Keratinocyte (primary cell): Measurements from ENCODE around the gene PAH. TPM values are rescaled to one million over a fixed set of nuclear protein-coding genes. Genes with fewer than 3 reads are reported as not detected.

Experiments
- DNase-seq: peaks from one replicate; pipeline ENCODE4 v3.0.0-alpha.2; 2011; ENCODE audit warnings: low read depth, missing footprints, low spot score
- FAIRE-seq: peaks from 2 replicates; lab custom pipeline; 2011; peaks lifted over from hg19 to GRCh38; lab: Jason Lieb, UNC
- H2AFZ ChIP-seq: 2 replicates; pipeline ENCODE4 v1.6.0; 2012; ENCODE audit warnings: low read length, control low read depth, inconsistent platforms; ENCODE audit not compliant: control insufficient read depth
- H3K27ac ChIP-seq: 2 replicates; pipeline ENCODE4 v1.5.1; 2011; ENCODE audit warnings: low read length; ENCODE audit not compliant: control insufficient read depth, insufficient read depth
- H3K27me3 ChIP-seq: 3 replicates; pipeline ENCODE4 v1.6.0; 2011; ENCODE audit warnings: low read length; ENCODE audit not compliant: control insufficient read depth, insufficient read depth; ENCODE audit errors: extremely low read depth
- H3K36me3 ChIP-seq, 2 experiments: 2 replicates in 1 of 2; 3 replicates in 1 of 2; pipeline ENCODE4 v1.5.1; 2011; ENCODE audit warnings: low read length in 2 of 2, mild to moderate bottlenecking in 1 of 2; ENCODE audit not compliant: control insufficient read depth in 2 of 2, insufficient read depth in 2 of 2; ENCODE audit errors: extremely low read depth in 1 of 2
- H3K4me1 ChIP-seq: 3 replicates; pipeline ENCODE4 v1.5.1; 2011; ENCODE audit warnings: low read length; ENCODE audit not compliant: control insufficient read depth, insufficient read depth; ENCODE audit errors: extremely low read depth
- H3K4me2 ChIP-seq: 3 replicates; pipeline ENCODE4 v1.6.0; 2011; ENCODE audit warnings: low read depth, low read length; ENCODE audit not compliant: control insufficient read depth, insufficient read depth; ENCODE audit errors: extremely low read depth
- H3K4me3 ChIP-seq, 3 experiments: fragments of 200-600 bp in 1 of 3; sonication (generic) in 1 of 3; 2 replicates in 2 of 3; 3 replicates in 1 of 3; pipeline ENCODE4 v1.5.1; 2011 to 2016; ENCODE audit warnings: low read length in 3 of 3, mild to moderate bottlenecking in 3 of 3, control low read depth in 2 of 3, inconsistent platforms in 1 of 3, low read depth in 1 of 3, mixed read lengths in 1 of 3, mixed run types in 1 of 3, moderate library complexity in 1 of 3; ENCODE audit not compliant: control insufficient read depth in 2 of 3, insufficient read depth in 2 of 3; ENCODE audit errors: extremely low read depth in 1 of 3
- H3K79me2 ChIP-seq: 2 replicates; pipeline ENCODE4 v1.6.0; 2012; ENCODE audit warnings: low read length; ENCODE audit not compliant: control insufficient read depth, insufficient read depth
- H3K9ac ChIP-seq: 3 replicates; pipeline ENCODE4 v1.6.0; 2011; ENCODE audit warnings: low read length; ENCODE audit not compliant: control insufficient read depth, insufficient read depth; ENCODE audit errors: extremely low read depth
- H3K9me1 ChIP-seq: 3 replicates; pipeline ENCODE4 v1.6.0; 2011; ENCODE audit warnings: low read length; ENCODE audit not compliant: control insufficient read depth, insufficient read depth; ENCODE audit errors: extremely low read depth
- H3K9me3 ChIP-seq: 2 replicates; pipeline ENCODE4 v1.5.1; 2012; ENCODE audit warnings: low read depth, low read length; ENCODE audit not compliant: control insufficient read depth
- H4K20me1 ChIP-seq: 3 replicates; pipeline ENCODE4 v1.6.0; 2011; ENCODE audit warnings: low read length; ENCODE audit not compliant: control insufficient read depth, insufficient read depth; ENCODE audit errors: extremely low read depth
- CTCF ChIP-seq, 3 experiments: IDR thresholded peaks in 1 of 3; conservative IDR thresholded peaks in 1 of 3; optimal IDR thresholded peaks in 1 of 3; 2 replicates in 2 of 3; 3 replicates in 1 of 3; pipeline versions ENCODE3 to v1.5.1; 2011; ENCODE audit warnings: low read length in 3 of 3, mild to moderate bottlenecking in 3 of 3, moderate library complexity in 2 of 3, control low read depth in 1 of 3, inconsistent platforms in 1 of 3; ENCODE audit not compliant: insufficient read depth in 2 of 3; ENCODE audit errors: extremely low read depth in 1 of 3
- EZH2 ChIP-seq: IDR thresholded peaks from one replicate; pipeline ENCODE4 v1.6.1; 2012; ENCODE audit warnings: inconsistent platforms, mild to moderate bottlenecking, low read length, moderate library complexity
- dilution Hi-C: fragments of 300-500 bp; cut with MboI; formaldehyde crosslinking; loops from one replicate; pipeline ENCODE4 v1.7.0; 2020; ENCODE audit warnings: low sequenced_read_pairs; ENCODE audit not compliant: extremely low pct_ligation_motif_present
- polyA plus RNA-seq, 5 experiments: library from polyadenylated mRNA; depleted of rRNA in 3 of 5; stranded (reverse) in 3 of 5; stranded (forward) in 1 of 5; unstranded in 1 of 5; fragments of >200 nt; gene quantifications; 1 replicate in 1 of 5; 2 replicates in 3 of 5; 3 replicates in 1 of 5; pipeline versions ENCODE4 v1.2.1 to v1.2.3, GENCODE V29; 2011 to 2012; ENCODE audit warnings: missing spikeins in 2 of 5, low read depth in 1 of 5, low replicate concordance in 1 of 5

Gene PAH
- polyA plus RNA-seq, 1 donor (not counting 4 experiments of a cell fraction or from before 2014, with no cell fraction given): not detected

DNA sequence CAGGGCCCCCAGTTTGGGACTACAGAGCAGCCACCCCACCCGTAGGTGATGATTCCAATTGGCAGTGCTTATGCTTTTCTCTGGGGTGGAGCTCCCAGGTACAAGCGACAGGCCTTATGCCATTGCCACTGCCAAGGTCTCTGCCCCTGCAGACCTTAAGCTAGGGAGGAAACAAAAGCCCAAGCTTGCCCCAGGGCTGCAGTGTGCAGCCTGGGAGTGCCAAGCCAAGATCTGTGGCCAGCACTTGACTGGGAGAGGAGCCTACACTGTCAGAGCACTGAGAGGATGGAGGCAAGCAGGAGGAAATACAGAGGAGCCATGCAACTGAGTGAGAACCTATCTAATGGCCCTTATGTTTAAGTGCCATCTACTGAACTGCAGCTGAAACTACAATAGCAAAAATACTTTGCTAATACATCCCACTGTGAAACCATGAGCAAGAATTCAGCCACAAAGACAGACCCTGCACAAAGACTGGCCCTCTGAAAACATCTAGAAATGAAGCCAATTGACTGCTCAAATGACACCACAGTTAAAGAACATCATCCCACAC lies 22.7 kb upstream of the PAH start:
- Histone ChIP-seq H3K27me3 (no peaks in the 10 kb centered on the region), H3K9ac (no peak overlapping the region), H3K4me3 (no peak overlapping the region), H3K4me2 (no peak overlapping the region), H4K20me1 (no peaks in the 10 kb centered on the region), H3K27ac (no peak overlapping the region), H2AFZ (no peak overlapping the region), H3K4me1 (no peaks in the 10 kb centered on the region), H3K36me3 (no peaks in the 10 kb centered on the region), H3K9me3 (no peaks in the 10 kb centered on the region), H3K79me2 (no peaks in the 10 kb centered on the region), H3K9me1 (no peaks in the 10 kb centered on the region)
- dilution Hi-C loops: no loop called here
- no peak for FAIRE-seq
- no peak for DNase-seq
- TF ChIP-seq EZH2 (no peak), CTCF (optimal IDR thresholded peaks at IDR 0.05 in 1 of 3, IDR thresholded peaks at IDR 0.05 in 1 of 3, conservative IDR thresholded peaks at IDR 0.05 in 1 of 3; ENCODE audit: extremely low read depth in 1 of 3, insufficient read depth in 2 of 3, low read length in 3 of 3) (no peak)

GRCh38 chr12:102939059-102939458 lies 22.0 kb upstream of the PAH start:
- H4K20me1 ChIP-seq: no peaks in the 10 kb centered on the region
- H3K4me2 ChIP-seq: no peak overlapping the region
- no peak overlapping the region for H3K4me3 ChIP-seq
- H3K9ac ChIP-seq: no peak overlapping the region
- no peak overlapping the region for H2AFZ ChIP-seq
- no peaks in the 10 kb centered on the region for H3K9me1 ChIP-seq
- H3K79me2 ChIP-seq: no peaks in the 10 kb centered on the region
- no peak for TF ChIP-seq EZH2
- H3K36me3 ChIP-seq: no peaks in the 10 kb centered on the region
- H3K9me3 ChIP-seq: no peaks in the 10 kb centered on the region
- FAIRE-seq: no peak
- DNase-seq: no peak
- H3K27ac ChIP-seq: no peak overlapping the region
- dilution Hi-C loops: no loop called here
- H3K27me3 ChIP-seq: no peaks in the 10 kb centered on the region
- H3K4me1 ChIP-seq: no peaks in the 10 kb centered on the region

DNA sequence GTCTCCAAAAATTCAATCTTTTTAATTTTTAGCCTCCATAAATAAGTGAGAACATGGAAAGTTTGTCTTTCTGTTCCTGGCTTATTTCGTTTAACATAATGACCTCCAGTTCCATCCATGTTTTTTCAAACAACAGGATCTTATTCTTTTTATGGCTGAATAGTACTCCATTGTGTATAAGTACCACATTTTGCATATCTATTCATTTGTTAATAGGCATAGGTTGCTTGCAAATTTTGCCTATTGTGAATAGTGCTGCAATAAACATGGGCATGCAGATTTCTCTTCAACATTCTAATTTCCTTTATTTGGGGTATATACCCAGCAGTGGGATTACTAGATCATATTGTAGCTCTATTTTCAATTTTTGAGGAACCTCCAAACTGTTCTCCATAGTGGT lies 16.1 kb upstream of the PAH start:
- TF ChIP-seq CTCF (optimal IDR thresholded peaks at IDR 0.05 in 1 of 3, IDR thresholded peaks at IDR 0.05 in 1 of 3, conservative IDR thresholded peaks at IDR 0.05 in 1 of 3; ENCODE audit: extremely low read depth in 1 of 3, insufficient read depth in 2 of 3, low read length in 3 of 3) (no peak), EZH2 (no peak)
- H3K4me3 ChIP-seq: no peak overlapping the region
- no peak overlapping the region for H3K9ac ChIP-seq
- dilution Hi-C loops: no loop called here
- H4K20me1 ChIP-seq: no peaks in the 10 kb centered on the region
- H3K27me3 ChIP-seq: no peaks in the 10 kb centered on the region
- no peak overlapping the region for H3K4me2 ChIP-seq
- FAIRE-seq: no peak
- H3K9me3 ChIP-seq: no peaks in the 10 kb centered on the region
- no peaks in the 10 kb centered on the region for H3K9me1 ChIP-seq
- H3K27ac ChIP-seq: no peak overlapping the region
- H3K4me1 ChIP-seq: no peaks in the 10 kb centered on the region
- no peak for DNase-seq
- H2AFZ ChIP-seq: no peak overlapping the region
- no peaks in the 10 kb centered on the region for H3K36me3 ChIP-seq
- H3K79me2 ChIP-seq: no peaks in the 10 kb centered on the region
